Suprapubic skin (tissue), 4 donors: Measurements from ENCODE around the gene LTV1. TPM values are rescaled to one million over a fixed set of nuclear protein-coding genes. Genes with fewer than 3 reads are reported as not detected.

Experiments used
- DNase-seq, 2 donors: peaks; one replicate each; pipeline ENCODE4 v3.0.0-alpha.2; 2019; ENCODE audit warnings: low spot score in 2 of 2
- H3K27ac ChIP-seq: fragments of 200-600 bp; sonication (generic); one replicate; pipeline ENCODE4 v1.5.1; 2019
- H3K27me3 ChIP-seq: fragments of 200-600 bp; sonication (generic); one replicate; pipeline ENCODE4 v1.5.1; 2019
- H3K36me3 ChIP-seq: fragments of 200-600 bp; sonication (generic); one replicate; pipeline ENCODE4 v1.5.1; 2019
- H3K4me1 ChIP-seq: fragments of 200-600 bp; sonication (generic); one replicate; pipeline ENCODE4 v1.5.1; 2019
- H3K4me3 ChIP-seq: fragments of 200-600 bp; sonication (generic); one replicate; pipeline ENCODE4 v1.5.1; 2019; ENCODE audit warnings: mild to moderate bottlenecking
- H3K9me3 ChIP-seq: fragments of 200-600 bp; sonication (generic); one replicate; pipeline ENCODE4 v1.5.1; 2019
- CTCF ChIP-seq, 2 donors: fragments of 200-600 bp in 1 of 2; fragments of 450-650 bp in 1 of 2; sonication (generic) in 1 of 2; IDR thresholded peaks; one replicate each; pipeline ENCODE4 v1.5.1; 2016 to 2019; ENCODE audit warnings: antibody characterized with exemption in 2 of 2, mild to moderate bottlenecking in 1 of 2, moderate library complexity in 1 of 2
- EP300 ChIP-seq: sonication (generic); formaldehyde crosslinking; IDR thresholded peaks from one replicate; pipeline ENCODE4 v1.6.1; 2017; ENCODE audit warnings: antibody characterized with exemption
- POLR2A ChIP-seq, 2 donors: fragments of 450-650 bp; IDR thresholded peaks; one replicate each; pipeline ENCODE4 v1.6.1; 2017; ENCODE audit warnings: antibody characterized with exemption in 2 of 2, mild to moderate bottlenecking in 2 of 2, moderate library complexity in 2 of 2
- POLR2AphosphoS5 ChIP-seq, 3 donors: sonication (generic); formaldehyde crosslinking; IDR thresholded peaks; one replicate each; pipeline ENCODE4 v1.6.1; 2017; ENCODE audit warnings: antibody characterized with exemption in 3 of 3
- WGBS: methylation state at CpG from one replicate; pipeline ENCODE4 v1.1.5; 2018; 5-methylcytosine and 5-hydroxymethylcytosine counted together
- total RNA-seq, 4 donors: library from RNA; depleted of rRNA; stranded (reverse); fragments of >200 nt; gene quantifications; one replicate each; pipeline ENCODE4 v1.1.0, GENCODE V29; 2016

LTV1 gene
- total RNA-seq, 4 donors from 2014 or later, result 18.1 to 23.9 (median 20.3) TPM

GRCh38 chr6:143817621-143818020 is 25.5 kb upstream of the LTV1 start:
- TF ChIP-seq EP300 (no peak), POLR2AphosphoS5 (IDR thresholded peaks at IDR 0.05) (no peak), CTCF (IDR thresholded peaks at IDR 0.05) (no peak), POLR2A (IDR thresholded peaks at IDR 0.05) (no peak)
- no peaks in the 10 kb centered on the region for H3K4me1 ChIP-seq
- no peaks in the 10 kb centered on the region for H3K9me3 ChIP-seq
- H3K4me3 ChIP-seq, result no peak overlapping the region
- H3K27me3 ChIP-seq, result no peaks in the 10 kb centered on the region
- no peak overlapping the region for H3K27ac ChIP-seq
- peaks cover 11% of the 10 kb centered on the region for H3K36me3 ChIP-seq
- DNase-seq, result no peak

GRCh38 chr6:143821359-143821758 is 21.8 kb upstream of the LTV1 start:
- TF ChIP-seq POLR2AphosphoS5 (IDR thresholded peaks at IDR 0.05), result no peak
- TF ChIP-seq CTCF (IDR thresholded peaks at IDR 0.05), result no peak
- no peak for TF ChIP-seq POLR2A (IDR thresholded peaks at IDR 0.05)
- no peak for TF ChIP-seq EP300
- no peaks in the 10 kb centered on the region for H3K27me3 ChIP-seq

GRCh38 chr6:143822584-143823024 is 20.5 kb upstream of the LTV1 start:
- H3K27me3 ChIP-seq, result no peaks in the 10 kb centered on the region
- no peak for DNase-seq
- WGBS, result 40% methylated on average over 3 of the region's 3 CpGs
- TF ChIP-seq EP300, result no peak
- no peaks in the 10 kb centered on the region for H3K9me3 ChIP-seq
- H3K27ac ChIP-seq, result no peak overlapping the region
- H3K4me3 ChIP-seq, result no peak overlapping the region
- no peaks in the 10 kb centered on the region for H3K4me1 ChIP-seq
- H3K36me3 ChIP-seq, result peaks cover 11% of the 10 kb centered on the region

More at GRCh38 chr6:143821359-143821758, 21.8 kb upstream of the LTV1 start:
- Histone ChIP-seq H3K27ac (no peak overlapping the region), H3K9me3 (no peaks in the 10 kb centered on the region), H3K36me3 (peaks cover 11% of the 10 kb centered on the region), H3K4me3 (no peak overlapping the region), H3K4me1 (no peaks in the 10 kb centered on the region)
- 86% methylated on average over 6 of the region's 6 CpGs for WGBS
- no peak for DNase-seq

- Histone ChIP-seq H3K27ac (no peak overlapping the region), H3K27me3 (no peaks in the 10 kb centered on the region), H3K9me3 (no peaks in the 10 kb centered on the region), H3K4me1 (no peaks in the 10 kb centered on the region), H3K36me3 (peaks cover 11% of the 10 kb centered on the region), H3K4me3 (no peak overlapping the region)
- no peak for TF ChIP-seq EP300
- TF ChIP-seq POLR2A (IDR thresholded peaks at IDR 0.05), result no peak
- TF ChIP-seq CTCF (IDR thresholded peaks at IDR 0.05), result no peak
- no peak for TF ChIP-seq POLR2AphosphoS5 (IDR thresholded peaks at IDR 0.05)
- WGBS, result 91% methylated on average over 6 of the region's 6 CpGs
- no peak for DNase-seq
Measured at GRCh38 chr6:143823548-143823947, 19.6 kb upstream of the LTV1 start.

GRCh38 chr6:143828572-143828971 is 14.6 kb upstream of the LTV1 start:
- Histone ChIP-seq H3K27ac (no peak overlapping the region), H3K9me3 (no peaks in the 10 kb centered on the region), H3K4me1 (no peaks in the 10 kb centered on the region), H3K4me3 (no peak overlapping the region), H3K27me3 (no peaks in the 10 kb centered on the region), H3K36me3 (no peaks in the 10 kb centered on the region)
- no peak for DNase-seq
- no peak for TF ChIP-seq POLR2AphosphoS5 (IDR thresholded peaks at IDR 0.05)
- no peak for TF ChIP-seq POLR2A (IDR thresholded peaks at IDR 0.05)
- TF ChIP-seq EP300, result no peak
- no peak for TF ChIP-seq CTCF (IDR thresholded peaks at IDR 0.05)

- 85% methylated on average over 2 of the region's 2 CpGs for WGBS
- TF ChIP-seq EP300, result no peak
- TF ChIP-seq CTCF (IDR thresholded peaks at IDR 0.05), result no peak
- no peak for TF ChIP-seq POLR2AphosphoS5 (IDR thresholded peaks at IDR 0.05)
- TF ChIP-seq POLR2A (IDR thresholded peaks at IDR 0.05), result no peak
Measured at GRCh38 chr6:143836150-143836549, 7.0 kb upstream of the LTV1 start.

More at GRCh38 chr6:143836150-143836549, 7.0 kb upstream of the LTV1 start:
- Histone ChIP-seq H3K27me3 (no peaks in the 10 kb centered on the region), H3K36me3 (no peaks in the 10 kb centered on the region), H3K27ac (no peak overlapping the region), H3K4me3 (no peak overlapping the region), H3K9me3 (no peaks in the 10 kb centered on the region), H3K4me1 (no peaks in the 10 kb centered on the region)
- no peak for DNase-seq
